Thoracic aorta (tissue), 2 donors: ENCODE results near the gene CREBRF. TPM values are rescaled to one million over a fixed set of nuclear protein-coding genes. Genes with fewer than 3 reads are reported as not detected.

ENCODE experiments used
- ATAC-seq: fragments of 150-250 bp; one replicate; pipeline ENCODE4 v1.8.0; 2017; ENCODE audit warnings: low read depth; ENCODE audit not compliant: insufficient number of reproducible peaks, low FRiP score
- DNase-seq: peaks from one replicate; pipeline ENCODE4 v3.0.0-alpha.2; 2020; ENCODE audit warnings: low spot score
- H3K27ac ChIP-seq, 2 donors: fragments of 200-600 bp; sonication (generic); 1 replicate in 1 of 2; 2 replicates in 1 of 2; pipeline ENCODE4 v1.5.1; 2016; ENCODE audit warnings: mild to moderate bottlenecking in 2 of 2, moderate library complexity in 2 of 2
- H3K27me3 ChIP-seq: fragments of 200-600 bp; sonication (generic); replicated peaks from 2 replicates; pipeline ENCODE4 v1.6.0; 2016; ENCODE audit warnings: mild to moderate bottlenecking; ENCODE audit not compliant: insufficient read depth
- H3K36me3 ChIP-seq: fragments of 200-600 bp; sonication (generic); one replicate; pipeline ENCODE4 v1.5.1; 2016
- H3K4me1 ChIP-seq, 2 donors: fragments of 200-600 bp; sonication (generic); 1 replicate in 1 of 2; 2 replicates in 1 of 2; pipeline versions ENCODE4 v1.5.1 to v1.6.0; 2016; ENCODE audit warnings: low read depth in 2 of 2, mild to moderate bottlenecking in 1 of 2; ENCODE audit not compliant: control insufficient read depth in 1 of 2
- H3K4me3 ChIP-seq: fragments of 200-600 bp; sonication (generic); 2 replicates; pipeline ENCODE4 v1.5.1; 2016; ENCODE audit warnings: mild to moderate bottlenecking
- H3K9me3 ChIP-seq: fragments of 200-600 bp; sonication (generic); 2 replicates; pipeline ENCODE4 v1.5.1; 2016
- total RNA-seq, 2 donors: library from RNA; depleted of rRNA; stranded (reverse); fragments of >200 nt; gene quantifications; one replicate each; pipeline versions ENCODE4 v1.1.0 to v1.2.3, GENCODE V29; 2016
- TF ChIP-seq, protein P1 (sequence below): fragments of 200-600 bp; sonication (generic); IDR thresholded peaks from one replicate; pipeline ENCODE4 v1.5.1; 2019; ENCODE audit warnings: antibody characterized with exemption

The CREBRF gene
- total RNA-seq, 2 donors from 2014 or later: 39.3 to 43.5 TPM

DNA sequence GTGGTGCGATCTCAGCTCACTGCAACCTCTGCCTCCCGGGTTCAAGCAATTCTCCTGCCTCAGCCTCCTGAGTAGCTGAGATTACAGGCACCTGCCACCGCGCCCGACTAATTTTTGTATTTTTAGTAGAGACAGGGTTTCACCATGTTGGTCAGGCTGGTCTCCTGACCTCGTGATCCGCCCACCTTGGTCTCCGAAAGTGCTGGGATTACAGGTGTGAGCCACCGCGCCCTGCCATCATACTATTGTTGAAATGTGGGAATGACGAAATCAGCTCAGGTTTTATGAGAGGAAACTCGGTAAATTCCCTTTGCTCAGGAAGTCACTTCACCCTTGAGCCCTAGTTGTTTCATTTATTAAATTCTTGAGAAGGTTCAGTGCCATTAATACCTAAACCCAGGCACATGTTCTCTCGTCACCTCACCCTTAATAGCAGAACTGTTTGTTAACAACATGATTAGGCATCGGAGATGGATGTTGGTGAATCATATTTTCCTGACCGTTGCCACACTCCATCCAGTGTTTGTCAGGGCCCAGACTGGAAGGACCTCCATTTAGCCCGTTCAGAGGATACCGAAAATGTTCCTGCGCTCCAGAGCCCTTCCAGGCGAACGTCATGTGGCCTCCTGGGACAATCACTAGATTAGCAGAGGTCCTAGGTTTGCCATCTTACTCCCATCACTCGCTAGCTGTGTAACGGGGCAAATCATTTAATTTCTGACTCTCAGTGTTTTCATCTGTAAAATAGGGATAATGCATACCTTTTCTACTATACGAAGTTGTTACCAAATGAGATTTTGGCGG is 20.0 kb upstream of the CREBRF start:
- Histone ChIP-seq H3K4me3 (peak overlapping the region; percentile 60), H3K36me3 (no peaks in the 10 kb centered on the region), H3K27me3 (no peaks in the 10 kb centered on the region), H3K27ac (peak overlapping the region; percentile 84 to 91), H3K9me3 (no peaks in the 10 kb centered on the region), H3K4me1 (peaks cover 29 to 37% of the 10 kb centered on the region in 2 donors)
- DNase-seq: no peak
- TF ChIP-seq, protein P1, sequence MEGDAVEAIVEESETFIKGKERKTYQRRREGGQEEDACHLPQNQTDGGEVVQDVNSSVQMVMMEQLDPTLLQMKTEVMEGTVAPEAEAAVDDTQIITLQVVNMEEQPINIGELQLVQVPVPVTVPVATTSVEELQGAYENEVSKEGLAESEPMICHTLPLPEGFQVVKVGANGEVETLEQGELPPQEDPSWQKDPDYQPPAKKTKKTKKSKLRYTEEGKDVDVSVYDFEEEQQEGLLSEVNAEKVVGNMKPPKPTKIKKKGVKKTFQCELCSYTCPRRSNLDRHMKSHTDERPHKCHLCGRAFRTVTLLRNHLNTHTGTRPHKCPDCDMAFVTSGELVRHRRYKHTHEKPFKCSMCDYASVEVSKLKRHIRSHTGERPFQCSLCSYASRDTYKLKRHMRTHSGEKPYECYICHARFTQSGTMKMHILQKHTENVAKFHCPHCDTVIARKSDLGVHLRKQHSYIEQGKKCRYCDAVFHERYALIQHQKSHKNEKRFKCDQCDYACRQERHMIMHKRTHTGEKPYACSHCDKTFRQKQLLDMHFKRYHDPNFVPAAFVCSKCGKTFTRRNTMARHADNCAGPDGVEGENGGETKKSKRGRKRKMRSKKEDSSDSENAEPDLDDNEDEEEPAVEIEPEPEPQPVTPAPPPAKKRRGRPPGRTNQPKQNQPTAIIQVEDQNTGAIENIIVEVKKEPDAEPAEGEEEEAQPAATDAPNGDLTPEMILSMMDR: no peak
- no peak for ATAC-seq

DNA sequence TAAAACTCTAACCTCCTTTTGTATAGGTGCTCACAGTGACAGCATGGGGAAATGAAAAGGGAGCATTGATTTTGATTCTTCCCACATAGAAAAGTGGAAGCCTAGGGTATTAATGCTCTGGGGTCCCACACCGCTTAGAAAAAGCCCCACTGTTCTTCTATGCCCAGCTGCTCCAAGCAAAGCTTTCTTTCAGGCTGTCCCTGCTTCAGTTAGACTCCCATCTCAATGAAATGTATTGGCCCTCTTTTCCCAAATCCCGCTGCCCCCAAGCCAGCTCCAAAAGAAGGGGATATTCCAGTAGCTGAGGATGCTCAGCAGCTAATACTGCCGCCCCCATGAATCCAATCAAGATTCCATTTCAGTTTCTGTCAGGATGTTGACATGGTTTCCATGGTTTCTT is 17.0 kb upstream of the CREBRF start:
- no peak overlapping the region for H3K27ac ChIP-seq
- no peaks in the 10 kb centered on the region for H3K36me3 ChIP-seq
- H3K4me1 ChIP-seq: peaks cover 29 to 32% of the 10 kb centered on the region in 2 donors
- no peak overlapping the region for H3K4me3 ChIP-seq
- H3K27me3 ChIP-seq: no peaks in the 10 kb centered on the region
- no peak for DNase-seq
- TF ChIP-seq, protein P1: no peak
- no peak for ATAC-seq
- no peaks in the 10 kb centered on the region for H3K9me3 ChIP-seq

DNA sequence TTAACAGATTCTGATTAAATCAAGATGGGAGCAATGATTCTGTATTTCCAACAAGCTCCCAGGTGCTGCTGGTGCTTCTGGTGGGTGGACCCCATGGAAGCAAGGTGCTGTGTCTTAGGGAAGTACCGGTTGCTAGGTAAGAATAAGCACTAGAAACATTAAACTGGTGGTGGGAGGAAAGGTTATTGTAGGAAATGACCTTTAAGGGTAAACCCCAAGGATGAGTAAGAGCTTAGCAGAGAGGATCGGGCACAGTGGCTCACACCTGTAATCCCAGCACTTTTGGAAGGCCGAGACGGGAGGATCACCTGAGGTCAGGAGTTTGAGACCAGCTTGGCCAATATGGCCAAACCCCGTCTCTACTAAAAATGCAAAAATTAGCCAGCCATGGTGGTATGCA is 16.2 kb upstream of the CREBRF start:
- Histone ChIP-seq H3K27ac (no peak overlapping the region), H3K27me3 (no peaks in the 10 kb centered on the region), H3K4me3 (no peak overlapping the region), H3K9me3 (no peaks in the 10 kb centered on the region), H3K4me1 (peaks cover 24 to 27% of the 10 kb centered on the region in 2 donors), H3K36me3 (no peaks in the 10 kb centered on the region)
- no peak for DNase-seq
- ATAC-seq: no peak
- TF ChIP-seq, protein P1: no peak

DNA sequence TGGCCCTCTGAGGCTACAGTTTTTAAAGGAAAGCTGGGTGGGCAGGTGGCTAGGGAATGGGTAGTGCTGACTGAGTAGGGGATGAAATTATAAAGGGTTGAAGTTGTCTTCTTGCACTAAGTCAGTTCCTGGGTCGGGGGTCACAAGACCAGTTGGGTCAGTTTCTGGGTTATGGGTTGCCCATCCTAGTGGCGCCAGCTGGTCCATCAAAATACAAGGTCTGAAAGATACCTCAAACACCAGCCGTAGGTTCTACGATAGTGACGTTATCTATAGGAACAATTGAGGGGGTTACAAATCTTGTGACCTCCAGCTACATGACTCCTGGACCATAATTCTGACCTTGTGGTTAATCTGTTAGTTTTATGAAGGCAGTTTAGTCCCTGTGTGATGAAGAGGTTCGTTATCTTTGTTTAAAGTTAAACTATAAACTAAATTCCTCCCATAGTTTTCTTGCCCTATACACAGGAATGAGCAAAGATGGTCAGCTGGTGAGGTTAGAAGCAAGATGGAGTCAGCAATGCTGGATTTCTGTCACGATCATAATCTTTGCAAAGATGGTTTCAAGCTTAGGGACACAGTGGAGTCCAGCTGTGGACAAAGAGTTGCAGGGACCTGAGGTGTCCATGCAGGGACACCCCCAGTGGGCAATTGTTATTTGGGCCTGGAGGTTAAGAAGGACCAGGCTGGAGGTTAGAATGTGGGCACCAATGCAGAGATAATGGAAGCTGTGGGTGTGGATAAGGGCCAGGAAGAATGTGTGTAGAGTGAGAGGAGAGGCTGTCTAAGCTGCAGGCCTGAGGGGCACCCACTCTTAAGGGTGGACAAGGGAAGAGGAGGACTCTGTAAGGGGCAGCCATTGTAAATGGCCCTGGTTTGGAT is 14.0 kb upstream of the CREBRF start:
- H3K9me3 ChIP-seq: no peaks in the 10 kb centered on the region
- H3K36me3 ChIP-seq: no peaks in the 10 kb centered on the region
- ATAC-seq (no peak), DNase-seq (no peak)
- no peak overlapping the region for H3K4me3 ChIP-seq
- no peaks in the 10 kb centered on the region for H3K27me3 ChIP-seq
- H3K27ac ChIP-seq: no peak overlapping the region
- peaks cover 3 to 7% of the 10 kb centered on the region in 2 donors for H3K4me1 ChIP-seq
- TF ChIP-seq, protein P1: no peak

DNA sequence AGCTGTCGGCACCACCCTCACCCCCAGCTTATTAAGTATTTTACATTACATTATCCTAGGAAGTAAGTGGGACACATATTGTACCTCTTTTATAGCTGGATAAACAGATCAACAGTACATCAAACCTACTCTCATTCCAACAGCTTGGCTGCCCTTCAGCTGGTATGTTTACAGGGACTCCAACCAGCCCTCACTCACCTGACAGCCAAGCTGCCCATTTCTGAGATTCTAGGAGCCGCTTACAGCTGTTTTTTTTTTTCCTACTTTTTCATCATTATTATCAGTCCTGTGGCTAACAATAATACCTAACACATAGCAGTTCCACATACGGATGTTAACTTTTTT is 13.4 kb upstream of the CREBRF start:
- DNase-seq: no peak
- no peak overlapping the region for H3K4me3 ChIP-seq
- TF ChIP-seq, protein P1: no peak

More for the DNA sequence above, 13.4 kb upstream of the CREBRF start:
- Histone ChIP-seq H3K36me3 (no peaks in the 10 kb centered on the region), H3K4me1 (peaks cover 0 to under 1% of the 10 kb centered on the region in 2 donors), H3K27me3 (no peaks in the 10 kb centered on the region), H3K27ac (no peak overlapping the region), H3K9me3 (no peaks in the 10 kb centered on the region)
- no peak for ATAC-seq
